Mesodermal cell (in vitro differentiated cells): ENCODE measurements around the gene PKM.

ENCODE experiments used
- H3K27ac ChIP-seq: 2 replicates; pipeline ENCODE4 v1.7.0; 2013; ENCODE audit warnings: mild to moderate bottlenecking, low read depth, low read length, moderate library complexity; ENCODE audit not compliant: severe bottlenecking
- H3K36me3 ChIP-seq: 2 replicates; pipeline ENCODE4 v1.7.1; 2013; ENCODE audit warnings: mild to moderate bottlenecking, low read length, moderate library complexity; ENCODE audit not compliant: control insufficient read depth, insufficient read depth
- H3K4me1 ChIP-seq: one replicate; pipeline ENCODE4 v1.7.1; 2013; ENCODE audit warnings: mild to moderate bottlenecking, low read length; ENCODE audit not compliant: insufficient read depth, control insufficient read depth, poor library complexity, severe bottlenecking
- H3K4me3 ChIP-seq: 2 replicates; pipeline ENCODE4 v1.7.0; 2013; ENCODE audit warnings: low read length, control low read depth, mild to moderate bottlenecking; ENCODE audit not compliant: insufficient read depth, poor library complexity, severe bottlenecking; ENCODE audit errors: extremely low read depth
- H3K9me3 ChIP-seq: 2 replicates; pipeline ENCODE4 v1.7.1; 2013; ENCODE audit warnings: mild to moderate bottlenecking, low read length, moderate library complexity; ENCODE audit not compliant: control insufficient read depth
- WGBS, 2 experiments: methylation state at CpG; one replicate each; pipeline ENCODE4 v1.1.5; 2013; ENCODE audit warnings: missing lambda C conversion rate in 2 of 2; ENCODE audit not compliant: insufficient coverage in 2 of 2; 5-methylcytosine and 5-hydroxymethylcytosine counted together

PKM gene

GRCh38 chr15:72168808-72169190 lies 62.2 kb downstream of the PKM start:
- Histone ChIP-seq H3K27ac (no peak overlapping the region), H3K9me3 (no peaks in the 10 kb centered on the region), H3K4me3 (no peak overlapping the region), H3K36me3 (no peaks in the 10 kb centered on the region), H3K4me1 (peaks cover 4% of the 10 kb centered on the region)
- 81 to 84% methylated on average over 3 to 4 of the region's 4 CpGs for WGBS, 2 experiments

DNA sequence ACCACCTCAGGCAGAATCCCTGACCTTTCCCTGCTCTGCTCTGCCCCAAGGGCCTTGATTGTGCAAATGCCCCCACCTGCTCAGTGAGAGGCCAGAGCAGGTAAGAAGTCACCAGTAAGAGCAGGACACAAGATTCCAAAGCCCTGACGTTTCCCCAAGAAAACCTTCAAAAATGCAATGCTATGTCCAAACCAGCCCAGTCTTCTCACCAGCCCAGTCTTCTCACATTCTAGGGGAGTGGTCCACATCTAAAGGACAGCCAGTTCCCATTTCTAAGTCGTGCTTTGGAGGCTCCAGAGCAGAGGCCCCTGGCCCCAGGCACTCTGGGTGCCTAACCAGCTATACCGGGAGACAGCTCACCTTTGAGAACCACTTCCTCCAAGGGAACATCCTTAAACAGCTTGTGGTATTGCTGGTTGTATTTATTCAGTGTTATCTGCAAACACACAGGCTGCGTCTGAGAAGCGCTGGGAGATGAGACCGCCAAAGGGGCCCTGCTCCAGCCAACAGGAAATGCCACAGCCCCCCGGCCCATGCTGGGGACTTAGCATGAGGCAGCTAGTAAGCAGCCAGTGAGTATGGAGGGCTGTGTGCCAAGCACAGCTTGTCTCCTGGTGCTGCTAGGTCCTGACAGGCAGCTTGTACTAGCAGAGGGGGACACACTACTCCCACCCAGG lies 62.7 kb downstream of the PKM start:
- peaks cover 4% of the 10 kb centered on the region for H3K4me1 ChIP-seq
- H3K36me3 ChIP-seq, result no peaks in the 10 kb centered on the region
- no peak overlapping the region for H3K4me3 ChIP-seq
- WGBS, 2 experiments, result 53 to 65% methylated on average over 5 to 6 of the region's 7 CpGs
- H3K27ac ChIP-seq, result no peak overlapping the region
- H3K9me3 ChIP-seq, result no peaks in the 10 kb centered on the region

DNA sequence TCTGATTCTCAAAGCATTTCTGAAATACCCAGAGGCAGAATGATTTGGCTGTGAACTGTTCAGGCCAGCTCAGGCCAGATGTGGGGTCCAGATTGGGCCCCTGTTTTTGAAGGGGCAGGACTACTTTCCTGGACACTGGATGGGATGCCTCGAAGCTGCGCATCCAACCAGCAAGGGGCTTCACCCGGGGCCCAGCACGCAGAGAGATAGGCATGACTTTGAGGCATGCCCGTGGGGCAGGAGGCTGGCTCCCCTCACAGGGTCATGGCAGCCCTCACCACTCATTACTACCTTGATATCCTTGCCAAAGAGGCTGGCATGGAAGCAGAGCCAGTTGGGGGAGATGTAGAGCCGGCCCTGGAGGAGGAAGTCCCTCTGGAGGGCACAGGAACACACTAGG lies 63.5 kb downstream of the PKM start:
- no peaks in the 10 kb centered on the region for H3K36me3 ChIP-seq
- H3K27ac ChIP-seq, result no peak overlapping the region
- no peaks in the 10 kb centered on the region for H3K9me3 ChIP-seq
- peaks cover 4% of the 10 kb centered on the region for H3K4me1 ChIP-seq
- H3K4me3 ChIP-seq, result no peak overlapping the region
- 88 to 100% methylated on average over 1 to 6 of the region's 6 CpGs for WGBS, 2 experiments

DNA sequence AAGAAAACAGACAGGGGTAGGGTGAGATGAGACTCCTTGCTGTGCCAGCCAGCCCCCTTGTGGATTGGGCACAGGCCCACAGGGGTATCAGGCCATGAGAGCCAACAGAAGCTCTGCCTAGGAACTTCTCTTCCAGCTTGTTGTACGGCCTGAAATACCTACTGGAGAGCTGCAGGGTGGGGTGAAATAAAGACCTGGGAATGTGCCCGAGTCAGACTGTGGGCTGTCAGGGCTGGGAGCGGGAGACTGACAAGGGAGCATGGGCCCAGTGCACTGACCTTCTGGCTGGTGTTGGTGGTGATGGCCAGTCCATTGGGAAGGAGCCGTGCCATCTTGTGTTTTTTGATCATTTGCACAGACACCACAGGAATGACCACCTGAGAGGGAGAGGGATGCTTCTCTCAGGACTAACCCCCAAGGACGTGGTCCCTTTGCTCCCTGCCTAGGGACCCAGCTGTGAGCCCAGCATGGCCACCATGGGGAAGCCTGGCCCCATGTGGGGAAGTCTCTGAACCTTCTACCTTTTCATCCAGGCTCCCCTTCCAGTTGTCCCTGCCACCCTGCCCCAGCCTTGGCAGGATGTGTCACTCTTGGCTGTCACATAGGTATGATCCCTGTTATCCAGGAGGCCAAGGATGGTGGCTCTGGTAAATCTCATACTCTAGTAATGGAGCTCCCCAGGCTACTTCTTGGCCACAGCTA lies 64.1 kb downstream of the PKM start:
- Histone ChIP-seq H3K9me3 (no peaks in the 10 kb centered on the region), H3K27ac (no peak overlapping the region), H3K4me1 (peaks cover 4% of the 10 kb centered on the region), H3K4me3 (no peak overlapping the region), H3K36me3 (no peaks in the 10 kb centered on the region)
- 89 to 96% methylated on average over 4 of the region's 5 CpGs for WGBS, 2 experiments

DNA sequence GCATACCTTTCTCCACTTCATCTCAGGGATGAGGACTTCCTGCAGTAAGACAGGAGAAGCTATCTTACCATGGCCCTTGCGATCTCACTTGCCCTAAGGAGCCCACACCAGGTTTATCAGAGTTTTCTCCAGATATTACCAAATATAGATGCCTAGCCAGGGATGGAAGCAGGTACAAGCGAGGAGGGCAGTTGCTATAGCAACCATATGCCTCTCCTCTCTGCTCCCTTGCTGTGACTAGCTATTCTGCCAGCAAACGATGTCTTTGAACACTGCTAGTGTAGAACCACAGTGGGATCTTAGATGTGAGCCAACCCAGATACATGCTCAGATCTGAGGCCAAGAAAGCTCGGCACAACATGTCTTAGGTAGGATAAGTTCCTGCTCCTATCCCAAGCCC lies 67.3 kb downstream of the PKM start:
- no peaks in the 10 kb centered on the region for H3K9me3 ChIP-seq

DNA sequence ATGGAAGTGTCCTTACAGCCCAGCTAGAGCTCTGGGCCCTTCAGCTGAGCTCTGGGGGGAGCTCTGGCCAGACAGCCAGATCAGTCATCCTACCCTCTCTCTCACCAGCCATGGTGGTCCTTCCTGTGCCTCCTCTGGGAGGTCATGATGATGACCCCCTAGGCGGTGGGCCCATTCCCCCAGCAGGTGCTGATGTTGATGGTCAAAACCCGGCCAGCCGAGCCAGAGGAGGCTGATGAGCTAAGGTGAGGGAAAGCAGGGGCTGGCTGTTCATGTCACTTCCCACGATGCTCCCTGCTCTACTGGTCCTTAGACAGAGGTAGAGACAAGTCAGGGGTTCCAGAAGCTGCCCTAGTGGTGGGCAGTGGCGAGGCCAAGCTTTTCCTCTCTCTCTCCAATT lies 68.4 kb downstream of the PKM start:
- no peak overlapping the region for H3K27ac ChIP-seq
- no peaks in the 10 kb centered on the region for H3K36me3 ChIP-seq
- no peaks in the 10 kb centered on the region for H3K4me1 ChIP-seq
- H3K9me3 ChIP-seq, result no peaks in the 10 kb centered on the region
- WGBS, 2 experiments, result 88 to 90% methylated on average over 3 to 5 of the region's 5 CpGs
- H3K4me3 ChIP-seq, result no peak overlapping the region

More for the DNA sequence above, 67.3 kb downstream of the PKM start:
- Histone ChIP-seq H3K27ac (no peak overlapping the region), H3K4me1 (peaks cover 4% of the 10 kb centered on the region), H3K36me3 (no peaks in the 10 kb centered on the region), H3K4me3 (no peak overlapping the region)
- 69 to 89% methylated on average over 2 to 4 of the region's 4 CpGs for WGBS, 2 experiments

DNA sequence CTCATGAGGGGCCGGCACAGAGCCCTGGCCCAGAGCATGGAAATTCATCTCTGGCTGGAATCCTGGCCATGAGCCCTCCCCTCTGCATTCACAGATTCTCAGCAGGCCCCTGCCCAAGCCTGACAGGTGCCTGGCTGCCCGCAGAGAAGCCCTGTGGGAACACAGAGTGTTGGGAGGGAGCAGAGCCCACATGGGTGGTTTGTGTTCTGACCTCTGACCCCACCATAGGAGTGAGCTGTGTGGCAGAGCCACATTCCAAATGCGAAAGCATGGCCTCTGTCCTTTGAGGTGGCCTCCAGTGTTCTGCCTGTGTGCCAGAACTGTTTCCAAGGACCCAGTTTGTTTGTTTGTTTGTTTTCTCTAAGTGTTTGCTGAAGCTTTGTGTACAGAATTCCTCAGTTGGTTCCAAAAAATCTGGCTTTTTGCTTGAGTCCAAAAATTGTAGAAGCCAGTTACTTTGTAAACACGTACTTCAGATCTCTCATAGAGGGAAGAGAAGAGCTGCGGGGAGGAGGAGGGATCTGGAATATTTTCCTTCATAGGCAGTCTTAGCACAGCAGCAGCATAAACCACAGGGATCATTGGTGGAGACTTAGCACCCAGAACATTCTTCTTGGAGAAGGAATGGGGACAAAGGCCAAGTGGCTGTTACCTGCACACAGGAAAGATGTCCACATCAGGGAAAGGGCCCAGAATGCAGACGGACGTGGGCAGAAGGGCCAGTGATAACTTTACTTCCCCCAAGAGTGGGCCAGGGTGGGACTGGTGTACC lies 69.4 kb downstream of the PKM start:
- H3K4me1 ChIP-seq, result no peaks in the 10 kb centered on the region
- no peak overlapping the region for H3K4me3 ChIP-seq
- no peaks in the 10 kb centered on the region for H3K36me3 ChIP-seq
- H3K9me3 ChIP-seq, result no peaks in the 10 kb centered on the region
- no peak overlapping the region for H3K27ac ChIP-seq
- 85 to 90% methylated on average over 4 to 6 of the region's 7 CpGs for WGBS, 2 experiments

DNA sequence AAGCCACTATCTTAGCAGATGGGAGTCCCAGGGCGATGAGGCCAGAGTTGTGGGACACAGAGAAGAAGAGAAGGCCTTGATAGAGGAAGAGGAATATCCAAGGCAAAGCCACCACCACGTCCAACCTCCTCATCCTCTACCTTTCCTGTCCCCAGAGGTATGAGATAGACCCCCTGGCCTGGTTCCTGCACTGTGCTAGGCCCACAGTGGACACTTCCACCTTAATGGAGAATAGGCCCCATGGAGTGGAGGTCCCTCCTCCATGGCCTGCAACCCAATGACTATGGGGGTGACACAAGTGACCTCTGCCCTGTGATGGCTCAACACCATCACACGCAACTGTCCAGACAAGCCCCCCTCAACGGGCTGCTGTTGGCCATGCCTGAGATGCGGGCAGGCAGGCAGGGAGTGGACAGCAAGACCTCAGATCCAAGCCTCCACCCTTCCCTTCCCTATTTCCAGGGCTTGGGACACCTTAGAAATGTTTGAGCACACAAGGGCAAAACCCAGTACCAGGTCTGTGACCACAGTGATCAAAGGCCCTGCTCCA lies 70.2 kb downstream of the PKM start:
- Histone ChIP-seq H3K4me1 (peaks cover under 1% of the 10 kb centered on the region), H3K4me3 (no peak overlapping the region), H3K36me3 (no peaks in the 10 kb centered on the region), H3K9me3 (no peaks in the 10 kb centered on the region), H3K27ac (no peak overlapping the region)
- 84 to 100% methylated on average over 3 of the region's 5 CpGs for WGBS, 2 experiments

- Histone ChIP-seq H3K27ac (no peak overlapping the region), H3K9me3 (no peaks in the 10 kb centered on the region), H3K4me3 (no peak overlapping the region), H3K36me3 (no peaks in the 10 kb centered on the region), H3K4me1 (peaks cover 6% of the 10 kb centered on the region)
- WGBS, 2 experiments, result 80% methylated on average over 1 of the region's 2 CpGs; no CpG with 5 or more reads in 1 of the 2 experiments
These were observed 74.1 kb downstream of the PKM start for GRCh38 chr15:72156928-72157327.

- WGBS, 2 experiments, result 51 to 79% methylated on average over 8 to 12 of the region's 19 CpGs
- Histone ChIP-seq H3K4me3 (no peak overlapping the region), H3K9me3 (no peaks in the 10 kb centered on the region), H3K27ac (no peak overlapping the region), H3K4me1 (peaks cover 6% of the 10 kb centered on the region), H3K36me3 (no peaks in the 10 kb centered on the region)
These were observed 75.1 kb downstream of the PKM start for GRCh38 chr15:72155635-72156616.
